B cell (primary cell): ENCODE measurements around the gene SLC39A11. TPM values are rescaled to one million over a fixed set of nuclear protein-coding genes. Genes with fewer than 3 reads are reported as not detected.

Experiments
- ATAC-seq: fragments of 200-7000 bp; cut with Tn5 transposase; one replicate; pipeline ENCODE4 v1.10.0; 2021; ENCODE audit warnings: low read depth, mild to moderate bottlenecking, moderate number of reproducible peaks, moderate library complexity
- CTCF ChIA-PET: fragments of 350-600 bp; sonication (Branson Sonifier 250); formaldehyde crosslinking; loops from one replicate; lab custom pipeline; 2021; ENCODE audit warnings: antibody characterized with exemption, inconsistent platforms; lab: Charles Lee
- POLR2A ChIA-PET: fragments of 350-600 bp; sonication (Branson Sonifier 250); formaldehyde crosslinking; loops from one replicate; lab custom pipeline; 2021; ENCODE audit warnings: antibody characterized with exemption; lab: Charles Lee
- DNase-seq: peaks from one replicate; pipeline ENCODE4 v3.0.0; 2013
- H2AFZ ChIP-seq: 2 replicates; pipeline ENCODE4 v1.6.1; 2012; ENCODE audit warnings: mild to moderate bottlenecking, low read depth, low read length; ENCODE audit not compliant: insufficient read depth, poor library complexity, severe bottlenecking
- H3K27ac ChIP-seq, 2 donors: 1 replicate in 1 of 2; 2 replicates in 1 of 2; pipeline ENCODE4 v1.5.1; 2012 to 2013; ENCODE audit warnings: low read length in 2 of 2, mild to moderate bottlenecking in 2 of 2, moderate library complexity in 1 of 2
- H3K27me3 ChIP-seq, 4 experiments: fragments of 200-600 bp in 1 of 4; sonication (generic) in 1 of 4; replicated peaks in 1 of 4; 1 replicate in 2 of 4; 2 replicates in 2 of 4; pipeline versions ENCODE4 v1.6.1 to v1.7.0; 2013 to 2016; ENCODE audit warnings: low read length in 3 of 4, mild to moderate bottlenecking in 2 of 4, mixed read lengths in 1 of 4, moderate library complexity in 1 of 4; ENCODE audit not compliant: insufficient read depth in 4 of 4, control insufficient read depth in 3 of 4; ENCODE audit errors: control extremely low read depth in 1 of 4
- H3K36me3 ChIP-seq, 2 experiments: replicated peaks in 1 of 2; 1 replicate in 1 of 2; 2 replicates in 1 of 2; pipeline versions ENCODE4 v1.6.1 to v1.7.1; 2013; ENCODE audit warnings: low read length in 1 of 2; ENCODE audit not compliant: insufficient read depth in 2 of 2, control insufficient read depth in 1 of 2; ENCODE audit errors: control extremely low read depth in 1 of 2, extremely low read depth in 1 of 2
- H3K4me1 ChIP-seq, 2 donors: fragments of 200-600 bp in 1 of 2; sonication (generic) in 1 of 2; 1 replicate in 1 of 2; 2 replicates in 1 of 2; pipeline versions ENCODE4 v1.5.1 to v1.6.1; 2013 to 2017; ENCODE audit warnings: low read length in 2 of 2; ENCODE audit not compliant: control insufficient read depth in 2 of 2, insufficient read depth in 2 of 2
- H3K4me2 ChIP-seq: replicated peaks from 2 replicates; pipeline ENCODE3; 2012; ENCODE audit warnings: mild to moderate bottlenecking, low read depth, low read length; ENCODE audit not compliant: poor library complexity, severe bottlenecking
- H3K4me3 ChIP-seq, 5 experiments: fragments of 200-600 bp in 1 of 5; sonication (generic) in 1 of 5; 1 replicate in 3 of 5; 2 replicates in 2 of 5; pipeline versions ENCODE4 v1.5.1 to v1.7.0; 2011 to 2016; ENCODE audit warnings: low read length in 4 of 5, mild to moderate bottlenecking in 4 of 5, low read depth in 2 of 5, control low read depth in 1 of 5, moderate library complexity in 1 of 5; ENCODE audit not compliant: insufficient read depth in 1 of 5; ENCODE audit errors: control extremely low read depth in 1 of 5, extremely low read depth in 1 of 5
- H3K79me2 ChIP-seq: fragments of 200-600 bp; sonication (generic); one replicate; pipeline ENCODE4 v1.6.0; 2016; ENCODE audit warnings: low read length; ENCODE audit not compliant: control insufficient read depth, insufficient read depth
- H3K9ac ChIP-seq: fragments of 200-600 bp; sonication (generic); 2 replicates; pipeline ENCODE4 v1.6.1; 2017; ENCODE audit warnings: mild to moderate bottlenecking, low read length, moderate library complexity
- H3K9me3 ChIP-seq, 3 donors: one replicate each; pipeline versions ENCODE4 v1.6.1 to v1.7.1; 2013; ENCODE audit warnings: low read length in 2 of 3; ENCODE audit not compliant: control insufficient read depth in 2 of 3, insufficient read depth in 1 of 3; ENCODE audit errors: control extremely low read depth in 1 of 3
- H4K20me1 ChIP-seq: 2 replicates; pipeline ENCODE4 v1.6.0; 2012; ENCODE audit warnings: mild to moderate bottlenecking, low read length; ENCODE audit not compliant: insufficient read depth, control insufficient read depth, poor library complexity, severe bottlenecking
- H3K27ac Mint-ChIP-seq: one replicate; pipeline ENCODE4 v1.8.0; 2021; ENCODE audit warnings: mixed read lengths
- H3K27me3 Mint-ChIP-seq: one replicate; pipeline ENCODE4 v1.8.0; 2021; ENCODE audit warnings: mixed read lengths
- H3K4me1 Mint-ChIP-seq: one replicate; pipeline ENCODE4 v1.8.0; 2021; ENCODE audit warnings: mixed read lengths
- H3K4me3 Mint-ChIP-seq: one replicate; pipeline ENCODE4 v1.8.0; 2021; ENCODE audit warnings: mixed read lengths
- H3K9me3 Mint-ChIP-seq: one replicate; pipeline ENCODE4 v1.8.0; 2022; ENCODE audit warnings: mixed read lengths; ENCODE audit not compliant: insufficient read depth
- CTCF ChIP-seq: fragments of 200-600 bp; IDR thresholded peaks from one replicate; pipeline ENCODE4 v1.8.0; 2022; ENCODE audit warnings: antibody characterized with exemption, mild to moderate bottlenecking
- EZH2 ChIP-seq: IDR thresholded peaks from 2 replicates; pipeline ENCODE4 v1.6.1; 2012; ENCODE audit warnings: borderline replicate concordance, low read depth, mild to moderate bottlenecking, moderate library complexity, low read length; ENCODE audit not compliant: insufficient read depth, poor library complexity, severe bottlenecking
- WGBS: methylation state at CpG from one replicate; pipeline ENCODE4 v1.1.5; 2013; ENCODE audit warnings: missing lambda C conversion rate; ENCODE audit not compliant: insufficient coverage; 5-methylcytosine and 5-hydroxymethylcytosine counted together
- intact Hi-C: fragments of 100-400 bp; cut with micrococcal nuclease; formaldehyde crosslinking; loops from one replicate; pipeline ENCODE4 v1.10.0; 2022
- polyA plus RNA-seq: library from polyadenylated mRNA; depleted of rRNA; stranded (reverse); fragments of >200 nt; gene quantifications from 2 replicates; pipeline ENCODE4 v1.2.3, GENCODE V29; 2012
- total RNA-seq, 2 donors: library from RNA; stranded (reverse); fragments of 120-200 nt in 1 of 2; gene quantifications; 1 replicate in 1 of 2; 2 replicates in 1 of 2; pipeline versions ENCODE4 v1.2.3 to v1.2.4, GENCODE V29; 2013 to 2022

The SLC39A11 gene
- total and polyA plus RNA-seq, 2 donors (not counting 1 experiment from before 2014, with no cell fraction given) = 6.9 to 39.6 TPM

- no peak overlapping the region for H3K4me3 ChIP-seq
- peaks cover 3 to 50% (median 35%) of the 10 kb centered on the region in 3 donors for H3K9me3 ChIP-seq
- no peak for DNase-seq
- H3K4me1 Mint-ChIP-seq = no peaks in the 10 kb centered on the region
- TF ChIP-seq CTCF (no peak), EZH2 (no peak)
- H4K20me1 ChIP-seq = no peaks in the 10 kb centered on the region
- ATAC-seq = no peak
- no peak overlapping the region for H3K4me2 ChIP-seq
- H3K9me3 Mint-ChIP-seq = peaks cover 15% of the 10 kb centered on the region
- H3K36me3 ChIP-seq = no peaks in the 10 kb centered on the region
- CTCF ChIA-PET = no interaction called here
- H3K4me1 ChIP-seq = no peaks in the 10 kb centered on the region
- no peak overlapping the region for H3K9ac ChIP-seq
- no peaks in the 10 kb centered on the region for H3K79me2 ChIP-seq
- no CpG with 5 or more reads among the region's 8 CpGs for WGBS
- intact Hi-C loops = no loop called here
- H3K27ac Mint-ChIP-seq = no peak overlapping the region
- H3K27me3 Mint-ChIP-seq = no peaks in the 10 kb centered on the region
- H3K4me3 Mint-ChIP-seq = no peak overlapping the region
- H3K27ac ChIP-seq = no peak overlapping the region
- no peaks in the 10 kb centered on the region for H3K27me3 ChIP-seq
- H2AFZ ChIP-seq = no peak overlapping the region
- POLR2A ChIA-PET = no interaction called here
Measured at GRCh38 chr17:72877348-72877747, 215.1 kb downstream of the SLC39A11 start.

GRCh38 chr17:72876413-72876812 is 216.1 kb downstream of the SLC39A11 start:
- intact Hi-C loops = no loop called here
- TF ChIP-seq CTCF (no peak), EZH2 (no peak)
- CTCF ChIA-PET = no interaction called here

More at GRCh38 chr17:72876413-72876812, 216.1 kb downstream of the SLC39A11 start:
- H3K4me1 Mint-ChIP-seq = no peaks in the 10 kb centered on the region
- POLR2A ChIA-PET = no interaction called here
- no peak overlapping the region for H3K4me3 Mint-ChIP-seq
- DNase-seq (no peak), ATAC-seq (no peak)
- no peaks in the 10 kb centered on the region for H3K79me2 ChIP-seq
- H3K9me3 ChIP-seq = peaks cover 3 to 50% (median 35%) of the 10 kb centered on the region in 3 donors
- no peak overlapping the region for H2AFZ ChIP-seq
- H3K4me2 ChIP-seq = no peak overlapping the region
- peaks cover 15% of the 10 kb centered on the region for H3K9me3 Mint-ChIP-seq
- H3K36me3 ChIP-seq = peaks cover 0 to 2% of the 10 kb centered on the region in 2 experiments
- WGBS = 100% methylated on average over 1 of the region's 1 CpG
- no peak overlapping the region for H3K4me3 ChIP-seq
- no peak overlapping the region for H3K27ac ChIP-seq
- no peaks in the 10 kb centered on the region for H3K4me1 ChIP-seq
- no peak overlapping the region for H3K27ac Mint-ChIP-seq
- no peaks in the 10 kb centered on the region for H3K27me3 Mint-ChIP-seq
- H3K9ac ChIP-seq = no peak overlapping the region
- H3K27me3 ChIP-seq = no peaks in the 10 kb centered on the region
- no peaks in the 10 kb centered on the region for H4K20me1 ChIP-seq
